HCT116 (cell line): Measurements from ENCODE around the gene SORCS2. TPM values are rescaled to one million over a fixed set of nuclear protein-coding genes. Genes with fewer than 3 reads are reported as not detected.

Source experiments
- ATAC-seq: fragments of 200-7000 bp; cut with Tn5 transposase; 2 replicates; pipeline ENCODE4 v1.9.1; 2020; ENCODE audit warnings: mild to moderate bottlenecking, moderate library complexity
- BruUV-seq: library from RNA; stranded (reverse); fragments of 400-500 nt; replicated peaks from 2 replicates; lab custom pipeline; 2021; lab: Mats Ljungman, UMichigan
- CTCF ChIA-PET: fragments of 300-600 bp; sonication (Branson Sonifier 250); formaldehyde crosslinking; loops from one replicate; lab custom pipeline; 2021; ENCODE audit warnings: antibody characterized with exemption; lab: Charles Lee
- POLR2A ChIA-PET: fragments of 300-600, 350-600 bp; sonication (Branson Sonifier 250); formaldehyde crosslinking; loops from one replicate; lab custom pipeline; 2021; ENCODE audit warnings: antibody characterized with exemption; lab: Charles Lee
- RAD21 ChIA-PET, 2 experiments: fragments of 300-600 bp; sonication (Branson Sonifier 250); formaldehyde crosslinking; loops; one replicate each; lab custom pipeline; 2023; ENCODE audit warnings: low total read pairs in 2 of 2; ENCODE audit not compliant: uncharacterized antibody in 2 of 2, unreplicated experiment in 2 of 2, low non-redundant PET in 1 of 2; lab: Charles Lee
- DNase-seq: peaks from one replicate; pipeline ENCODE4 v3.0.0-alpha.2; 2010; ENCODE audit warnings: low read depth, low spot score
- H2AFZ ChIP-seq: fragments of 200-600 bp; shearing (Covaris generic), sonication (generic); 2 replicates; pipeline ENCODE4 v1.6.1; 2017; ENCODE audit warnings: low read depth, mixed run types, mixed read lengths, antibody characterized with exemption, low read length; ENCODE audit not compliant: poor library complexity, severe bottlenecking
- H3K27ac ChIP-seq: 2 replicates; pipeline ENCODE4 v1.5.1; 2012; ENCODE audit warnings: low read depth, low read length
- H3K27me3 ChIP-seq: fragments of 200-600 bp; sonication (generic); 2 replicates; pipeline ENCODE4 v1.6.1; 2016; ENCODE audit warnings: mixed run types, low read length, mixed read lengths; ENCODE audit not compliant: insufficient read depth
- H3K36me3 ChIP-seq, 2 experiments: fragments of 200-500 bp in 1 of 2; fragments of 200-600 bp in 1 of 2; sonication (Bioruptor generic) in 1 of 2; sonication (generic) in 1 of 2; 2 replicates each; pipeline versions ENCODE4 v1.5.1 to v1.6.1; 2014 to 2016; ENCODE audit warnings: low read length in 2 of 2, inconsistent platforms in 1 of 2, mixed read lengths in 1 of 2, mixed run types in 1 of 2; ENCODE audit not compliant: insufficient read depth in 2 of 2, control insufficient read depth in 1 of 2
- H3K4me1 ChIP-seq, 2 experiments: fragments of 200-600 bp in 1 of 2; sonication (generic) in 1 of 2; 2 replicates each; pipeline versions ENCODE4 v1.5.1 to v1.6.1; 2012 to 2017; ENCODE audit warnings: low read length in 2 of 2, inconsistent platforms in 1 of 2, mild to moderate bottlenecking in 1 of 2, mixed read lengths in 1 of 2, mixed run types in 1 of 2, moderate library complexity in 1 of 2; ENCODE audit not compliant: insufficient read depth in 2 of 2, control insufficient read depth in 1 of 2
- H3K4me2 ChIP-seq: fragments of 200-600 bp; sonication (generic); 2 replicates; pipeline ENCODE4 v1.6.1; 2017; ENCODE audit warnings: mixed run types, low read length, mixed read lengths
- H3K4me3 ChIP-seq, 2 experiments: fragments of 200-600 bp in 1 of 2; sonication (generic) in 1 of 2; replicated peaks in 1 of 2; 2 replicates each; pipeline ENCODE4 v1.5.1; 2011 to 2016; ENCODE audit warnings: low read length in 2 of 2, control low read depth in 1 of 2, low read depth in 1 of 2, mild to moderate bottlenecking in 1 of 2, mixed read lengths in 1 of 2, mixed run types in 1 of 2
- H3K79me2 ChIP-seq: fragments of 200-600 bp; sonication (generic); 2 replicates; pipeline ENCODE4 v1.6.1; 2017; ENCODE audit warnings: mild to moderate bottlenecking, mixed run types, low read length, moderate library complexity, mixed read lengths; ENCODE audit not compliant: insufficient read depth
- H3K9ac ChIP-seq: fragments of 200-600 bp; sonication (generic); 2 replicates; pipeline ENCODE4 v1.6.1; 2016; ENCODE audit warnings: low read length, mixed read lengths
- H3K9me2 ChIP-seq: fragments of 200-600 bp; sonication (generic), shearing (Covaris generic); 2 replicates; pipeline ENCODE4 v1.6.1; 2017; ENCODE audit warnings: mixed run types, mild to moderate bottlenecking, moderate library complexity; ENCODE audit not compliant: insufficient read depth
- H3K9me3 ChIP-seq, 2 experiments: fragments of 200-500 bp in 1 of 2; fragments of 200-600 bp in 1 of 2; sonication (Bioruptor generic) in 1 of 2; sonication (generic) in 1 of 2; 2 replicates each; pipeline ENCODE4 v1.6.1; 2014 to 2017; ENCODE audit warnings: low read length in 2 of 2, mixed read lengths in 2 of 2, inconsistent platforms in 1 of 2, low read depth in 1 of 2, mild to moderate bottlenecking in 1 of 2, mixed run types in 1 of 2, moderate library complexity in 1 of 2; ENCODE audit not compliant: control insufficient read depth in 1 of 2, insufficient read depth in 1 of 2
- H4K20me1 ChIP-seq: fragments of 200-600 bp; sonication (generic), shearing (Covaris generic); 2 replicates; pipeline ENCODE4 v1.6.1; 2017; ENCODE audit warnings: mixed run types, mild to moderate bottlenecking, moderate library complexity; ENCODE audit not compliant: insufficient read depth
- CBX3 ChIP-seq: IDR thresholded peaks from 2 replicates; pipeline ENCODE4 v1.6.1; 2012; ENCODE audit warnings: low read depth
- CEBPB ChIP-seq: IDR thresholded peaks from 2 replicates; pipeline ENCODE4 v1.6.1; 2012; ENCODE audit warnings: low read depth
- ELF1 ChIP-seq: IDR thresholded peaks from 2 replicates; pipeline ENCODE4 v1.6.1; 2012; ENCODE audit warnings: low read depth, borderline replicate concordance
- POLR2A ChIP-seq: IDR thresholded peaks from 2 replicates; pipeline ENCODE4 v1.7.0; 2011; ENCODE audit warnings: borderline replicate concordance; ENCODE audit not compliant: insufficient read depth, insufficient read length; ENCODE audit errors: extremely low read depth
- POLR2AphosphoS5 ChIP-seq: IDR thresholded peaks from 2 replicates; pipeline ENCODE4 v1.6.1; 2011; ENCODE audit warnings: mild to moderate bottlenecking, low read depth, low read length, moderate library complexity
- RAD21 ChIP-seq: IDR thresholded peaks from 2 replicates; pipeline ENCODE4 v1.6.1; 2012; ENCODE audit warnings: low read depth, mild to moderate bottlenecking
- SIN3A ChIP-seq: IDR thresholded peaks from 2 replicates; pipeline ENCODE4 v1.6.1; 2012; ENCODE audit warnings: low read depth
- SP1 ChIP-seq: IDR thresholded peaks from 2 replicates; pipeline ENCODE4 v1.6.1; 2012; ENCODE audit warnings: low read depth
- YY1 ChIP-seq: IDR thresholded peaks from 2 replicates; pipeline ENCODE4 v1.6.1; 2011; ENCODE audit warnings: low read length, low read depth, moderate library complexity, mild to moderate bottlenecking; ENCODE audit not compliant: insufficient replicate concordance; ENCODE audit errors: extremely low read depth
- ZFX ChIP-seq: fragments of 450-650 bp; IDR thresholded peaks from 2 replicates; pipeline ENCODE4 v1.6.1; 2017
- ZNF274 ChIP-seq: fragments of 200-500 bp; sonication (Bioruptor generic); IDR thresholded peaks from 2 replicates; pipeline ENCODE4 v1.6.1; 2014; ENCODE audit warnings: mild to moderate bottlenecking, low read depth, low read length, inconsistent platforms
- intact Hi-C: fragments of 100-400 bp; cut with micrococcal nuclease; formaldehyde crosslinking; loops from 2 replicates; pipeline ENCODE4 v1.10.0; 2022
- total RNA-seq: library from RNA; stranded (reverse); gene quantifications from one replicate; pipeline ENCODE4 v1.2.1, GENCODE V29; 2021; ENCODE audit not compliant: unreplicated experiment
- TF ChIP-seq, protein P1 (sequence below): IDR thresholded peaks from 2 replicates; pipeline ENCODE4 v1.6.1; 2012
- TF ChIP-seq, protein P2 (sequence below): IDR thresholded peaks from 2 replicates; pipeline ENCODE4 v1.6.1; 2012
- TF ChIP-seq, protein P3 (sequence below): IDR thresholded peaks from 2 replicates; pipeline ENCODE4 v1.6.1; 2012; ENCODE audit warnings: low read depth
- TF ChIP-seq, protein P4 (sequence below), 3 experiments: fragments of 200-600 bp in 1 of 3; sonication (generic) in 1 of 3; IDR thresholded peaks in 2 of 3; conservative IDR thresholded peaks in 1 of 3; 2 replicates each; pipeline ENCODE4 v1.5.1; 2012 to 2017; ENCODE audit warnings: low read depth in 2 of 3, low read length in 2 of 3, antibody characterized with exemption in 1 of 3, borderline replicate concordance in 1 of 3, control low read depth in 1 of 3, mild to moderate bottlenecking in 1 of 3, mixed read lengths in 1 of 3, mixed run types in 1 of 3, moderate library complexity in 1 of 3; ENCODE audit not compliant: insufficient read depth in 1 of 3

The SORCS2 gene
- total RNA-seq, 1 experiment from 2014 or later = 0.37 TPM

DNA sequence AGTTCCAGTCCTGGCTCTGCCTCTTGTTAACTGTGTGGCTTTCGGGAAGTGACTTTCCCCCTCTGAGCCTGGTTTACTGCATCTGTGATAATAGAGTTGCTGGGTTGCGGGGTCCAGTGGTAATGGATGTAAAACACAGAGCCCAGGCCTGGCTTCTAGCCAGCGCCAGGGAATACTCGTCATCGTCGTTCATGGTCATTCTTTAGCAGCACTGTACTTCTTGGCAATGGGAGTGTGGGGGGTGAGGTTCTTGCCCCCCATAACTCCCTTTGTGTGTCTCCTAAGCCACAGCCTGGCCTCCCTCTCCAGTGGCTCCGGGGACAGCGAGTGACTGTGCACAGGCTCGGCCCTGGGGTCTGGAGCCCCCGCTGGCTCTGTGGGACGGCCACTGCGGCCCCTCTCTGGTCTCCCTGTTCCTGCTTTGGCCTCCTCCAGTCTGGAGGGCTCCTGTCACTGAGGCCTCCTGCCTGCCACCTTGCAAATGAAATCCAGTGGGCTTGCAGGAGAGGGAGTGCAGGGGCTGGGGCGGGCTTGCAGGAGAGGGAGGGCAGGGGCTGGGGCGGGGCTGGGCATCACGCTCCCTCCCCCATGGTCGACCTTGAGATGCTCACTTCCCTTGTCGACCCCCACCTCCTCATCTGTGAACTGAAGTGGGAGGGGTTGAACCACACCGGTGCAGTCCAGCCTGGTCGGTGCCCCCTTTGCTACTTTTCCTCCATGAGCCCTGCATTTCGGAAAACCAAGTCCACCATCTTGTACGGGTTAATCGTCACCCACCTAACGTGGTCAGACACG lies 229.2 kb downstream of the SORCS2 start:
- Histone ChIP-seq H3K79me2 (no peaks in the 10 kb centered on the region), H3K4me3 (no peak overlapping the region), H3K27me3 (no peaks in the 10 kb centered on the region), H3K36me3 (no peaks in the 10 kb centered on the region), H3K9me3 (no peaks in the 10 kb centered on the region; a peak in 1 of 4 replicates), H3K4me1 (no peaks in the 10 kb centered on the region), H2AFZ (no peak overlapping the region), H3K9me2 (no peaks in the 10 kb centered on the region), H4K20me1 (no peaks in the 10 kb centered on the region), H3K9ac (no peak overlapping the region), H3K27ac (no peak overlapping the region), H3K4me2 (no peak overlapping the region)
- ChIA-PET POLR2A (no interaction called here), CTCF (no interaction called here), RAD21 (no interaction called here)
- DNase-seq (no peak), ATAC-seq (no peak)
- no TSS peak for BruUV-seq
- TF ChIP-seq CEBPB = no peak
- TF ChIP-seq POLR2AphosphoS5 = no peak
- TF ChIP-seq ZFX = no peak
- no peak for TF ChIP-seq YY1
- no peak for TF ChIP-seq SIN3A
- TF ChIP-seq RAD21 = no peak
- TF ChIP-seq, protein P1, sequence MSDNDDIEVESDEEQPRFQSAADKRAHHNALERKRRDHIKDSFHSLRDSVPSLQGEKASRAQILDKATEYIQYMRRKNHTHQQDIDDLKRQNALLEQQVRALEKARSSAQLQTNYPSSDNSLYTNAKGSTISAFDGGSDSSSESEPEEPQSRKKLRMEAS = no peak
- TF ChIP-seq CBX3 = no peak
- TF ChIP-seq, protein P2, sequence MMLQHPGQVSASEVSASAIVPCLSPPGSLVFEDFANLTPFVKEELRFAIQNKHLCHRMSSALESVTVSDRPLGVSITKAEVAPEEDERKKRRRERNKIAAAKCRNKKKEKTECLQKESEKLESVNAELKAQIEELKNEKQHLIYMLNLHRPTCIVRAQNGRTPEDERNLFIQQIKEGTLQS = no peak
- no peak for TF ChIP-seq SP1
- TF ChIP-seq, protein P3, sequence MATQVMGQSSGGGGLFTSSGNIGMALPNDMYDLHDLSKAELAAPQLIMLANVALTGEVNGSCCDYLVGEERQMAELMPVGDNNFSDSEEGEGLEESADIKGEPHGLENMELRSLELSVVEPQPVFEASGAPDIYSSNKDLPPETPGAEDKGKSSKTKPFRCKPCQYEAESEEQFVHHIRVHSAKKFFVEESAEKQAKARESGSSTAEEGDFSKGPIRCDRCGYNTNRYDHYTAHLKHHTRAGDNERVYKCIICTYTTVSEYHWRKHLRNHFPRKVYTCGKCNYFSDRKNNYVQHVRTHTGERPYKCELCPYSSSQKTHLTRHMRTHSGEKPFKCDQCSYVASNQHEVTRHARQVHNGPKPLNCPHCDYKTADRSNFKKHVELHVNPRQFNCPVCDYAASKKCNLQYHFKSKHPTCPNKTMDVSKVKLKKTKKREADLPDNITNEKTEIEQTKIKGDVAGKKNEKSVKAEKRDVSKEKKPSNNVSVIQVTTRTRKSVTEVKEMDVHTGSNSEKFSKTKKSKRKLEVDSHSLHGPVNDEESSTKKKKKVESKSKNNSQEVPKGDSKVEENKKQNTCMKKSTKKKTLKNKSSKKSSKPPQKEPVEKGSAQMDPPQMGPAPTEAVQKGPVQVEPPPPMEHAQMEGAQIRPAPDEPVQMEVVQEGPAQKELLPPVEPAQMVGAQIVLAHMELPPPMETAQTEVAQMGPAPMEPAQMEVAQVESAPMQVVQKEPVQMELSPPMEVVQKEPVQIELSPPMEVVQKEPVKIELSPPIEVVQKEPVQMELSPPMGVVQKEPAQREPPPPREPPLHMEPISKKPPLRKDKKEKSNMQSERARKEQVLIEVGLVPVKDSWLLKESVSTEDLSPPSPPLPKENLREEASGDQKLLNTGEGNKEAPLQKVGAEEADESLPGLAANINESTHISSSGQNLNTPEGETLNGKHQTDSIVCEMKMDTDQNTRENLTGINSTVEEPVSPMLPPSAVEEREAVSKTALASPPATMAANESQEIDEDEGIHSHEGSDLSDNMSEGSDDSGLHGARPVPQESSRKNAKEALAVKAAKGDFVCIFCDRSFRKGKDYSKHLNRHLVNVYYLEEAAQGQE = no peak
- TF ChIP-seq, protein P4, sequence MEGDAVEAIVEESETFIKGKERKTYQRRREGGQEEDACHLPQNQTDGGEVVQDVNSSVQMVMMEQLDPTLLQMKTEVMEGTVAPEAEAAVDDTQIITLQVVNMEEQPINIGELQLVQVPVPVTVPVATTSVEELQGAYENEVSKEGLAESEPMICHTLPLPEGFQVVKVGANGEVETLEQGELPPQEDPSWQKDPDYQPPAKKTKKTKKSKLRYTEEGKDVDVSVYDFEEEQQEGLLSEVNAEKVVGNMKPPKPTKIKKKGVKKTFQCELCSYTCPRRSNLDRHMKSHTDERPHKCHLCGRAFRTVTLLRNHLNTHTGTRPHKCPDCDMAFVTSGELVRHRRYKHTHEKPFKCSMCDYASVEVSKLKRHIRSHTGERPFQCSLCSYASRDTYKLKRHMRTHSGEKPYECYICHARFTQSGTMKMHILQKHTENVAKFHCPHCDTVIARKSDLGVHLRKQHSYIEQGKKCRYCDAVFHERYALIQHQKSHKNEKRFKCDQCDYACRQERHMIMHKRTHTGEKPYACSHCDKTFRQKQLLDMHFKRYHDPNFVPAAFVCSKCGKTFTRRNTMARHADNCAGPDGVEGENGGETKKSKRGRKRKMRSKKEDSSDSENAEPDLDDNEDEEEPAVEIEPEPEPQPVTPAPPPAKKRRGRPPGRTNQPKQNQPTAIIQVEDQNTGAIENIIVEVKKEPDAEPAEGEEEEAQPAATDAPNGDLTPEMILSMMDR (IDR thresholded peaks at IDR 0.05 in 2 of 3, conservative IDR thresholded peaks at IDR 0.05 in 1 of 3; ENCODE audit: borderline replicate concordance in 1 of 3, insufficient read depth in 1 of 3, low read depth in 2 of 3, low read length in 2 of 3) = no peak
- no peak for TF ChIP-seq POLR2A
- TF ChIP-seq ELF1 = no peak
- no peak for TF ChIP-seq ZNF274
- intact Hi-C loops = no loop called here
